Glutamatergic neuron (in vitro differentiated cells): ENCODE measurements around the gene UCK2. TPM values are rescaled to one million over a fixed set of nuclear protein-coding genes. Genes with fewer than 3 reads are reported as not detected.

Experiments used
- DNase-seq: peaks from one replicate; pipeline ENCODE4 v3.0.0; 2022
- H3K27ac Mint-ChIP-seq: one replicate; pipeline ENCODE4 v1.8.0; 2020; ENCODE audit warnings: mild to moderate bottlenecking, mixed read lengths, inconsistent platforms; ENCODE audit not compliant: unreplicated experiment
- H3K27me3 Mint-ChIP-seq: one replicate; pipeline ENCODE4 v1.8.0; 2020; ENCODE audit warnings: mild to moderate bottlenecking, moderate library complexity, mixed read lengths, inconsistent platforms; ENCODE audit not compliant: unreplicated experiment
- H3K36me3 Mint-ChIP-seq: one replicate; pipeline ENCODE4 v1.8.0; 2020; ENCODE audit warnings: mild to moderate bottlenecking, mixed read lengths, inconsistent platforms; ENCODE audit not compliant: unreplicated experiment
- H3K4me1 Mint-ChIP-seq: one replicate; pipeline ENCODE4 v1.8.0; 2020; ENCODE audit warnings: mild to moderate bottlenecking, low read depth, mixed read lengths, inconsistent platforms; ENCODE audit not compliant: unreplicated experiment
- H3K4me3 Mint-ChIP-seq: one replicate; pipeline ENCODE4 v1.8.0; 2020; ENCODE audit warnings: mild to moderate bottlenecking, mixed read lengths, inconsistent platforms; ENCODE audit not compliant: unreplicated experiment
- H3K9me3 Mint-ChIP-seq: one replicate; pipeline ENCODE4 v1.8.0; 2020; ENCODE audit warnings: mild to moderate bottlenecking, moderate library complexity, mixed read lengths, inconsistent platforms; ENCODE audit not compliant: unreplicated experiment
- total RNA-seq: library from RNA; stranded (reverse); fragmentation: NEBNext Ultra II Directional; extraction: Animal tissue kit (Norgen Biotek cat#: 25700); gene quantifications from one replicate; pipeline ENCODE4 v1.2.1, GENCODE V29; 2021; ENCODE audit not compliant: unreplicated experiment
- TF ChIP-seq, protein P1 (sequence below): fragments of 200-600 bp; sonication (generic); IDR thresholded peaks from one replicate; pipeline ENCODE4 v1.5.0; 2021; ENCODE audit not compliant: partially characterized antibody, unreplicated experiment

Gene UCK2
- total RNA-seq, 1 donor from 2014 or later, result 29.9 TPM

DNA sequence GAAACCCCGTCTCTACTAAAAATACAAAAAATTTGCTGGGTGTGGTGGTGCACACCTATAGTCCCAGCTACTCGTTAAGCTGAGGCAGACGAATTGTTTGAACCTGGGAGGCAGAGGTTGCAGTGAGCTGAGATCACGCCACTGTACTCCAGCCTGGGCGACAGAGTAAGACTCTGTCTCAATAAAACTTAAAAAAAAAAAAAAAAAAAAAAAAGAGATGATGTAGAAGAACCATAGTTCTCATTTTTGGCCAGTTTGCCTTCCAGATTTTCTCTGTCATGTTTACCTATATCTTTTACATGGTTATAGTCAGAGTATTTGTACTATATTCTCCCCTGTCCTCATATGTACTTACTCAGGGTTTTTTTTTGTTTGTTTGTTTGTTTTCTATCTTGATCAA, 53.6 kb downstream of the UCK2 start:
- peaks cover 5% of the 10 kb centered on the region for H3K9me3 Mint-ChIP-seq

DNA sequence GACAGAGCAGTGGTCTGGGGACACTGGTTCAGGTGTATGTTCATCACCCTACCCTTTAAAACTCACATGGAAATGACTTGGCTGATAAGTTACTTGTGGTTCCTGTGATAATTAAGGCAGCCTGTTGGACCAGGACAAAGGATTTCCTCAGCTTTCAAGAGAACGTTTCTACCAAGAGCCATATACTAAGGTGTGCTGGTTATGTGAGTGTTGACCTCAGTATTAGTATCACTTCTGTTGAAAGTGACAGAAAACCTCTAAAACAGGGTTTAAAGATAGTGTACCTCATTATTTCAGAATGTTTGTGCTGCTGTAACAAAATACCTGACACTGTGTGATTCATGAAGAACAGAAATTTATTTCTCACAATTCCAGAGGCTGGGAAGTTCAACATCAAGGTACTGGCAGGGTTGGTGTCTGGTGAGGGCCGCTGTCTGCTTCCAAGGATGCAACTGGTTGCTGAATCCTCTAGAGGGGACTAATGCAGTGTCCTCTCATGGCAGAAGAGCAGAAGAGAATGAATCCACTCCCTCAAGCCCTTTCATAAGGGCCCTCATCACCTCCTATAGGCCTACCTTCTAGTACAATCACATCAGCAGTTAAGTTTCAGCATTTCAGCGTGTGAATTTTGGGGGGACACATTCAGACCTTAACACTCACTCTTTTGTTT, 54.9 kb downstream of the UCK2 start:
- H3K36me3 Mint-ChIP-seq, result peaks cover 10% of the 10 kb centered on the region
- H3K27me3 Mint-ChIP-seq, result peaks cover 2% of the 10 kb centered on the region
- TF ChIP-seq, protein P1, sequence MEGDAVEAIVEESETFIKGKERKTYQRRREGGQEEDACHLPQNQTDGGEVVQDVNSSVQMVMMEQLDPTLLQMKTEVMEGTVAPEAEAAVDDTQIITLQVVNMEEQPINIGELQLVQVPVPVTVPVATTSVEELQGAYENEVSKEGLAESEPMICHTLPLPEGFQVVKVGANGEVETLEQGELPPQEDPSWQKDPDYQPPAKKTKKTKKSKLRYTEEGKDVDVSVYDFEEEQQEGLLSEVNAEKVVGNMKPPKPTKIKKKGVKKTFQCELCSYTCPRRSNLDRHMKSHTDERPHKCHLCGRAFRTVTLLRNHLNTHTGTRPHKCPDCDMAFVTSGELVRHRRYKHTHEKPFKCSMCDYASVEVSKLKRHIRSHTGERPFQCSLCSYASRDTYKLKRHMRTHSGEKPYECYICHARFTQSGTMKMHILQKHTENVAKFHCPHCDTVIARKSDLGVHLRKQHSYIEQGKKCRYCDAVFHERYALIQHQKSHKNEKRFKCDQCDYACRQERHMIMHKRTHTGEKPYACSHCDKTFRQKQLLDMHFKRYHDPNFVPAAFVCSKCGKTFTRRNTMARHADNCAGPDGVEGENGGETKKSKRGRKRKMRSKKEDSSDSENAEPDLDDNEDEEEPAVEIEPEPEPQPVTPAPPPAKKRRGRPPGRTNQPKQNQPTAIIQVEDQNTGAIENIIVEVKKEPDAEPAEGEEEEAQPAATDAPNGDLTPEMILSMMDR, result no peak
- no peak overlapping the region for H3K4me3 Mint-ChIP-seq
- H3K4me1 Mint-ChIP-seq, result peaks cover 1% of the 10 kb centered on the region
- peaks cover 5% of the 10 kb centered on the region for H3K9me3 Mint-ChIP-seq
- H3K27ac Mint-ChIP-seq, result peak overlapping the region; percentile 25
- no peak for DNase-seq

More for the DNA sequence above, 53.6 kb downstream of the UCK2 start:
- Mint-ChIP-seq H3K4me3 (no peak overlapping the region), H3K4me1 (peaks cover 1% of the 10 kb centered on the region), H3K27ac (no peak overlapping the region), H3K36me3 (peaks cover 17% of the 10 kb centered on the region), H3K27me3 (peaks cover 2% of the 10 kb centered on the region)
- DNase-seq, result no peak
- TF ChIP-seq, protein P1, result no peak

DNA sequence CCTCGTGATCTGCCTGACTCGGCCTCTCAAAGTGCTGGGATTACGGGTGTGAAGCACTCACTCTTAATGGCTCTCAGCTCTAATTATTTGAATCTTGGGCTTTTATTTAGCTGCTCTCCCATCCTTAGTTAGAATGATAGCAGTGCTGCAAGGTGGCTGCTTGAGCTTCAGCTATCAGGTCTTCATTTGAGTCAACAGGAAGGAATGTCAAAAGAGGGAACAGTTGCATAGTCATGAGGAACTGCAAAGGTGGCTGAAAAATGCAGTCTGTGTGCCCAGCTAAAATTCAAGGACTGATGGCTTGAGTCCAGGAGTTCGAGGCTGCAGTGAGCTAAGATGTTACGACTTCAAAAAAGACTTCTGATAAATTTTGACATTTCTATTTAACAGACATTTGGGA, 55.6 kb downstream of the UCK2 start:
- peaks cover under 1% of the 10 kb centered on the region for H3K27me3 Mint-ChIP-seq
- H3K4me1 Mint-ChIP-seq, result peaks cover 1% of the 10 kb centered on the region
- DNase-seq, result no peak
- H3K27ac Mint-ChIP-seq, result no peak overlapping the region
- peaks cover 2% of the 10 kb centered on the region for H3K9me3 Mint-ChIP-seq
- H3K36me3 Mint-ChIP-seq, result peaks cover 7% of the 10 kb centered on the region
- no peak overlapping the region for H3K4me3 Mint-ChIP-seq
- TF ChIP-seq, protein P1, result no peak

DNA sequence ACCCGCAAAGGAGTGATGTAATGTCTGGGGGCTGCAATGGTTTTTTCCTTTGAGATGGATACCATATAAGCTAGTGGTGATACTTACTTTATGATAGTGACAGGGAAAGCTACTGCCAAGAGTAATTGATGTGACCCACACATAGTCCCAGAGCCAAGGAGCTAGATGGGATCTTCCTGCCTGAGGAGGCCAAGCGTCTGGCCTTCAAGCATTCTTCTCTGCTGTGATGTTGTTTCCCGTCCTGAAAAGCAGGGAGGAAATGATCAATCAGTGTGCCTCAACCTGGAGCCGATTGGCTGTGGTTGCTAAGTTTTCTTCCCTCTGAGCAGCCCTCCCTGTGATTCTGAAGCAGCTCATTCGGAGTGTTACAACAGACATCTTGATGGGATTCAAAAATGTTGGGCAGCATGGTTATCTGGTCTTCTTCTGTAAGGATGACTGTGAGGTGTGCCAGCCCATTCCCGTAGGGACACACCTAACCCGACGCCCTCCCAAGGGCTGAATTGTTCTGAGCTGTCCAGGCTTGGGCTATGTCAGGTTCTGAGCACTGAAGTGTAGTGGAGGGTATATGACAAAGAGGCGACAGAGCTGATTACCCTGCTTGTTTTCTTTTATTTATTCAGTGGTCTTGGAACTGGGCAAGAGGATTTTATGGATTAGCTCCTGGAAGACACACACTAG, 56.7 kb downstream of the UCK2 start:
- peaks cover 1% of the 10 kb centered on the region for H3K4me1 Mint-ChIP-seq
- no peak overlapping the region for H3K4me3 Mint-ChIP-seq
- H3K27ac Mint-ChIP-seq, result no peak overlapping the region
- no peaks in the 10 kb centered on the region for H3K27me3 Mint-ChIP-seq
- TF ChIP-seq, protein P1, result no peak
- H3K9me3 Mint-ChIP-seq, result peaks cover 2% of the 10 kb centered on the region
- H3K36me3 Mint-ChIP-seq, result peaks cover 5% of the 10 kb centered on the region
- no peak for DNase-seq

DNA sequence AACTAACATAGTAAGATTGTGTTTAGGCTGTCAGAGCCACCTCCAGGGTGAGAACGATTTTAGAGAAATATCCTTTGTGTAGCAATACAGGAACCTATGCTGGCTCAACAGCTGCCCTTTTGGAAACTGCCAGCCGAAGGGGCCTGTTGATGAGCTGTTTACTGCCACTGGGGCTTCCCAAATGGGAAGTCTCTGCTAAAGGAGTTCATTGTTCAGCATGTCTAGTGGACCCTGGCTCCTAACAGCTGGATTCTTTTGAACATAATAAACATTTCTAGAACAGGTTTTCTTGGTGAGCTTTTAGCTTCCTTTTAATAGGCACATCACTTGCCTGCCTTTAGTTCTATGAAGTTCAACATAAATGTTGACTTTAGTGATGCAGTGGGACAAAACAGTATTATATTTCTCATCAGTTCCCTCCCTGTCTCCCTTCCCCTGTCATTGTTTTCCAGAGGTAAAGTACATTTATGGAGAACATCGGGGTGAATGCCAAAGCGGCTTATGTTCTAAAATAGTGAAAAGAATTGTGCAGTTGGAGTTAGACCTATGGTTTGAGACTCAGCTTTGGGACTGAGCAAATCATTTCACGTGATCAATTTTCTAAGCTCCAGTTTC, 57.4 kb downstream of the UCK2 start:
- Mint-ChIP-seq H3K4me3 (no peak overlapping the region), H3K9me3 (peaks cover 2% of the 10 kb centered on the region), H3K27me3 (no peaks in the 10 kb centered on the region), H3K36me3 (no peaks in the 10 kb centered on the region), H3K4me1 (peaks cover 1% of the 10 kb centered on the region), H3K27ac (no peak overlapping the region)
- TF ChIP-seq, protein P1, result no peak
- DNase-seq, result no peak
